Measurements from ENCODE around the gene NTM.

Gene NTM

GRCh38 chr11:131824771-131825170 is 454.4 kb downstream of the NTM start:
- DNase-seq (ENCODE audit: low read depth): no peak

GRCh38 chr11:131827430-131827829 is 457.0 kb downstream of the NTM start:
- no peak for DNase-seq (ENCODE audit: low read depth)

DNA sequence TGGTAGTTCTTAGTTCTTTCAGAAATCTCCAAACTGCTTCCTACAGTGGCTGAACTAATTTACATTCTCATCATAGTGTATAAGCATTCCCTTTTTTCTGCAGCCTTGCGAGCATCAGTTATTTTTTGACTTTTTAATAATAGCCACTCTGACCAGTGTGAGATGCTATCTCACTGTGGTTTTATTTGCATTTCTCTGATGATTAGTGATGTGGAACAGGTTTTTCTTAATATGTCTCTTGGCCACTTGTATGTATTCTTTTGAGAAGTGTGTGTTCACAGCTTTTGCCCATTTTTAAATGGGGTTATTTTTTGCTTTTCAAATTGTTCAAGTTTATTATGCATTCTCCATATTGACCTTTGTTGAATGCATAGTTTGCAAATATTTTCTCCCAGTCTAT is 459.3 kb downstream of the NTM start:
- no peak for DNase-seq (ENCODE audit: low read depth)

GRCh38 chr11:131832079-131832478 is 461.7 kb downstream of the NTM start:
- no peak for DNase-seq (ENCODE audit: low read depth)

DNA sequence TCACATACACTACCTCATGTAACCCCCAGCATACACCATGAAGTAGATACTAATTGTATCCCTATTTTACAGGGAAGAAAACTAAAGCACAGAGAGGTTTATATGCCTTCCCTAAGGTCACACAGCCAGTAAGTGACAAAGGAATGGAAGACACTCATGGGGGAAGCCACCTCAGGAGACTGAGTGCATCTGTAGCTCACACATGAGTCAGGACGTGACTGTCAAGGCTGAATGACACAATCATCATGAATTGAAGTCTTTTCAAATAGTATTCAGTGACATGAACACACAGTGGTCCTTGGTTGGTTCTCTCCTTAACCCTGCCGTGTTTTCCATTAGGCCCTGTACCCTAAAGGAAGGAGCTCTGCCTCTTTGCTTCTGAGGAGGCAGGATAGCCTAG is 463.0 kb downstream of the NTM start:
- DNase-seq (ENCODE audit: low read depth): no peak

GRCh38 chr11:131837562-131837961 is 467.1 kb downstream of the NTM start:
- DNase-seq (ENCODE audit: low read depth): no peak

GRCh38 chr11:131838016-131838415 is 467.6 kb downstream of the NTM start:
- no peak for DNase-seq (ENCODE audit: low read depth)

DNA sequence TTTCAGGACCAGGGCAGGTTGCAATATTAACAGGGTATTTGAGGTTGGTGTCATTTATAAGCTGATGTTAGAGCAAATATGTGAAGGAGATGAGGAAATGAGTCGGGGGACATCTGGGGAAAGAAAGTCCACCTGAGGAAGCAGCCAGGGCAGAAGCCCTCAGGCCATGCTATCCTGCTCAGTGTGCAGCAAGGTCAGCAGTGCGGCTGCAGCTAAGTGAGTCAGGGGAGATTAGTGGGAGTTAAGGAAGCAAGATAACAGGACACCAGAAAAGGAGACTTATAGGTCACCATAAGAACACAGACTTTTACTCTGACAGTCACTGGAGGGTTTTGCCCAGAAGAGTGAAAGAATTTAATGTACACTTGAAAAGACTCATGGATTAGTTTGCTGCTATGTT is 468.9 kb downstream of the NTM start:
- no peak for DNase-seq (ENCODE audit: low read depth)

- DNase-seq (ENCODE audit: low read depth): no peak
These were observed 470.1 kb downstream of the NTM start for GRCh38 chr11:131840545-131840944.

DNA sequence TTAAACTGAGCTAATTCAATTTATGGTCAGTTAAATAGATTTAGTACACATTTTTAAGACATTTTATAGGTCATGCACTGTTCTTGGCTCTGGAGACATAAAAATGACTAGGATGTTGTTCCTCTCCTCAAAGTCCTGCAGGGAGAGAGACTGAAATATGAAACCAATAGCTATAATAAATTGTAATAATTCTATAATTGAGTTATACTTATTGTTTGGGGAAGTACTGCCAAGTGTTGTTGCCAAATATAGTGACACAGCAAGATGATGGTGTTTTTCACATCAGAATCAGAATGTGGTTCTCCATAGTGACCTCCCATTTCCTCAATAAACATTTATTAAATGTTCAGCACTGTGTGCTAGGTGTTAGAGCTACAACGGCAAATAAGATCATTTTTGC is 470.6 kb downstream of the NTM start:
- DNase-seq (ENCODE audit: low read depth): no peak

- DNase-seq (ENCODE audit: low read depth): no peak
These were observed 471.7 kb downstream of the NTM start for GRCh38 chr11:131841925-131842635.

- DNase-seq (ENCODE audit: low read depth): no peak
These were observed 474.8 kb downstream of the NTM start for GRCh38 chr11:131845255-131845654.

GRCh38 chr11:131849485-131849884 is 479.1 kb downstream of the NTM start:
- DNase-seq (ENCODE audit: low read depth): no peak

DNA sequence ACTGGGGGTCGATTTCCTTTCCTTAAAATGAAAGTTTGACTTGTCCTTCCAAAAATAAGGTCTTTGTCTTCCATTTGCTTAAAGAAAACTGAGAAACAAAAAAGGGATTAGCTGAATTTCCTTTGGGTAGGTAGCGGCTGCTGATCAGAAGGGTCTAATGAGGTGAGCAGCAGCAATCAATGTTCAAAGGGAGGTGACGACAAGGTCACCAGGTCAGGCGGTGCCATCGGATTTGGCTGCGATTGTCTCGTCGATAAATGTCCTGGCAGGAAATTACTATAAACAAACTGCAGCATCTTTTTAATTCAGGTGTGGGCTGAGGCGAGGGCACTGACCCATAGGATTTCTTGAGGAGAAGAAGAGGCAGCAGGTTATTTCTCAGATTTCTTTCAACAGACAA is 480.1 kb downstream of the NTM start:
- no peak for DNase-seq (ENCODE audit: low read depth)

GRCh38 chr11:131851964-131852755 is 481.7 kb downstream of the NTM start:
- no peak for DNase-seq (ENCODE audit: low read depth)

- DNase-seq (ENCODE audit: low read depth): no peak
These were observed 482.3 kb downstream of the NTM start for GRCh38 chr11:131852757-131853156.

DNA sequence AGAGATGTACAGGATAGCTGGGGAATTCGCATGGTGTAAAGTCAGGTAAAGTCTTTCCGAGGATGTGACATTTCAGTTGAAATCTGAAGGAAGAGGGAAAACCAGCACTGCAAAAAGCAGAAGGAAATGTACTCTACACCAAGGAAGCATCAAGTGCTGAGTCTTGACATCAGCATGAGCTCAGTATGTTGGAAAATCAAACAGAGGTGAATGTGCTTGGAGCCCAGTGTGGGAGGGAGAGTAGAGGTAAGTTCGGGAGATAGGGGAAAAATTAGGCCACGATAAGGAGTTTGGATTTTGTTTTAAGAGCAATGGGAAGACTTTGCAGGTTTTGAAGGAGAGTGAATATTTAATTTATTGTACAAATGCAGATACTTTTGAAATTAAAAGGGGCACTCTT is 484.0 kb downstream of the NTM start:
- no peak for DNase-seq (ENCODE audit: low read depth)

- DNase-seq (ENCODE audit: low read depth): no peak
These were observed 484.9 kb downstream of the NTM start for GRCh38 chr11:131855320-131855719.

DNA sequence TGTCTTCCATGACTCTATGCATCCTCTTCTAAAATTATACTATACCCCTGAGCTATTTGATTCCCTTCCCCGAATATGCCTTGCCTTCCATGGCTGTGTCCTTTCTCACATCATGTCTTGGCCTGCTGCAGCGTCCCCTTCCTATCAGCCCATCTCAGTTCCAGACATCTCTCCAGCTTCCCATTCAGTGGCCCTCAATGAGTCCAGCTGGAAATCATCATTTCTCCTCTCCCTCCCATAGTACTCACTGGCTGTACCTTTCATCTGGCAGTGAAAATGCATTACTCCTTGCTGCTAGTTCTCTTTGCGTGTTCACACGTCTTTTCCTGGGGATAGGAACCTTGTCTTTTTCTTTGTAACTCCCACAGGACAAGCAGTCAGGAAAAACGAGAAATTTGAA is 486.8 kb downstream of the NTM start:
- DNase-seq (ENCODE audit: low read depth): no peak

GRCh38 chr11:131858505-131858904 is 488.1 kb downstream of the NTM start:
- no peak for DNase-seq (ENCODE audit: low read depth)

GRCh38 chr11:131859538-131860210 is 489.3 kb downstream of the NTM start:
- DNase-seq (ENCODE audit: low read depth): no peak

DNA sequence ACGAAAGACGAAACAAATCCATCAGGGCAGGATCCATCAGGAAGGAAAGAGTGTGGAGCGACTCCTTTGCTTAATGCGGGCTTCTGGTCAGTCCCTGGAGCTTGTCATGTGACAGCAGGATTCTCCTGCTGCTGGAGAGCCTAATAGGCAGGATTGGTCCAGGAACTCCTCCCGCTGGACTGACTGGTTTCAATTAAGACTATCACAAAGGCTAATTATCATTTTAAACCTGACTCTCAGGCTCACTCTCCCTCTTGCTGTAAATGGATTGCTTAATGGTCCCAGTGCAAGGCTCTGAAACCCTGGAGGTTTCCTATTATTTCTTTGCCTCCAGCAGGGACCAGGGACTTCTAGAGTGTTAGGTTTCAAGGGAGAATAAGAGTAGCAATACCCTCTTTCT is 493.8 kb downstream of the NTM start:
- DNase-seq (ENCODE audit: low read depth): no peak

- no peak for DNase-seq (ENCODE audit: low read depth)
These were observed 495.4 kb downstream of the NTM start for GRCh38 chr11:131865860-131866259.

Measured in GM04504 (cell line).